Stimulated activated CD8-positive, alpha-beta memory T cell treated with anti-CD3 and anti-CD28 coated beads, Interleukin-15, amount 100 ng/mL, for 1 hour (primary cell): ENCODE measurements around the gene ULK4.
"Not testable (repeated sequence)": the region's sequence is repeated elsewhere in the genome, so short reads cannot be mapped to it uniquely, and the experiment has no call there.

ENCODE experiments used
- DNase-seq: peaks from one replicate; pipeline ENCODE4 v3.0.0-alpha.2; 2020; ENCODE audit warnings: low read depth

ULK4 gene

GRCh38 chr3:41498847-41499246, 463.1 kb downstream of the ULK4 start:
- DNase-seq = no peak

- no peak for DNase-seq
Observed at GRCh38 chr3:41490360-41490759, 471.5 kb downstream of the ULK4 start.

- no peak for DNase-seq
Observed at GRCh38 chr3:41489231-41489630, 472.7 kb downstream of the ULK4 start.

GRCh38 chr3:41488501-41488900, 473.4 kb downstream of the ULK4 start:
- no peak for DNase-seq

- DNase-seq = no peak
Observed at GRCh38 chr3:41485484-41485883, 476.4 kb downstream of the ULK4 start.

- DNase-seq = no peak
Observed at GRCh38 chr3:41482134-41482533, 479.8 kb downstream of the ULK4 start.

GRCh38 chr3:41478278-41478677, 483.6 kb downstream of the ULK4 start:
- DNase-seq = no peak

GRCh38 chr3:41477399-41478014, 484.4 kb downstream of the ULK4 start:
- no peak for DNase-seq

- DNase-seq = no peak
Observed at GRCh38 chr3:41469083-41469482, 492.8 kb downstream of the ULK4 start.

GRCh38 chr3:41467481-41467880, 494.4 kb downstream of the ULK4 start:
- no peak for DNase-seq

GRCh38 chr3:41464858-41465257, 497.0 kb downstream of the ULK4 start:
- DNase-seq = no peak

- DNase-seq = no peak
Observed at GRCh38 chr3:41464401-41464800, 497.5 kb downstream of the ULK4 start.

GRCh38 chr3:41462103-41462691, 499.7 kb downstream of the ULK4 start:
- no peak for DNase-seq

- DNase-seq = no peak
Observed at GRCh38 chr3:41460736-41461135, 501.2 kb downstream of the ULK4 start.

GRCh38 chr3:41457176-41457575, 504.7 kb downstream of the ULK4 start:
- no peak for DNase-seq

- DNase-seq = no peak
Observed at GRCh38 chr3:41456162-41456561, 505.7 kb downstream of the ULK4 start.

GRCh38 chr3:41453618-41454017, 508.3 kb downstream of the ULK4 start:
- DNase-seq = not testable (repeated sequence)

GRCh38 chr3:41450416-41451231, 511.3 kb downstream of the ULK4 start:
- DNase-seq = no peak

- no peak for DNase-seq
Observed at GRCh38 chr3:41448396-41448795, 513.5 kb downstream of the ULK4 start.

- DNase-seq = no peak
Observed at GRCh38 chr3:41447701-41448100, 514.2 kb downstream of the ULK4 start.

GRCh38 chr3:41446316-41446715, 515.6 kb downstream of the ULK4 start:
- DNase-seq = not testable (repeated sequence)

- DNase-seq = no peak
Observed at GRCh38 chr3:41441568-41441967, 520.3 kb downstream of the ULK4 start.

- DNase-seq = no peak
Observed at GRCh38 chr3:41441139-41441538, 520.8 kb downstream of the ULK4 start.
